ENCODE data around the gene PLEKHA5. TPM values are rescaled to one million over a fixed set of nuclear protein-coding genes. Genes with fewer than 3 reads are reported as not detected.

The PLEKHA5 gene
- total and polyA plus RNA-seq, 3 experiments from 2014 or later, result 5.5 to 8.6 (median 5.7) TPM

GRCh38 chr12:19234171-19234704 lies 104.7 kb downstream of the PLEKHA5 start:
- Histone ChIP-seq H3K4me1 (ENCODE audit: insufficient read depth, low read length) (no peaks in the 10 kb centered on the region), H3K27ac (ENCODE audit: low read depth, low read length) (no peak overlapping the region), H3K9me3 (ENCODE audit: low read length) (no peaks in the 10 kb centered on the region), H3K27me3 (ENCODE audit: insufficient read depth, low read length, poor library complexity, severe bottlenecking) (no peaks in the 10 kb centered on the region), H3K36me3 (ENCODE audit: insufficient read depth, low read length) (no peaks in the 10 kb centered on the region), H3K4me3 (ENCODE audit: low read length) (no peak overlapping the region)
- Mint-ChIP-seq H3K9me3 (peaks cover 0 to 2% (median 0%) of the 10 kb centered on the region in 5 donors), H3K36me3 (peaks cover 0 to 3% (median 0%) of the 10 kb centered on the region in 3 donors), H3K4me1 (peaks cover 0 to 17% (median 11%) of the 10 kb centered on the region in 3 donors), H3K27me3 (no peaks in the 10 kb centered on the region), H3K4me3 (no peak overlapping the region), H3K27ac (peak overlapping the region in 2 of 8 donors; percentile 26 to 49)
- no peak for DNase-seq
- ChIA-PET POLR2A (no interaction called here), CTCF (no interaction called here)

- DNase-seq, result no peak
- H3K4me1 Mint-ChIP-seq, result peaks cover 0 to 17% (median 11%) of the 10 kb centered on the region in 3 donors
- no peaks in the 10 kb centered on the region for H3K9me3 ChIP-seq (ENCODE audit: low read length)
- no peaks in the 10 kb centered on the region for H3K4me1 ChIP-seq (ENCODE audit: insufficient read depth, low read length)
- no peak overlapping the region for H3K4me3 Mint-ChIP-seq
- H3K27ac Mint-ChIP-seq, result peak overlapping the region in 1 of 8 donors; percentile 15
- POLR2A ChIA-PET, result no interaction called here
- CTCF ChIA-PET, result no interaction called here
- no peaks in the 10 kb centered on the region for H3K36me3 ChIP-seq (ENCODE audit: insufficient read depth, low read length)
- H3K27me3 ChIP-seq (ENCODE audit: insufficient read depth, low read length, poor library complexity, severe bottlenecking), result no peaks in the 10 kb centered on the region
- H3K4me3 ChIP-seq (ENCODE audit: low read length), result no peak overlapping the region
- H3K27me3 Mint-ChIP-seq, result no peaks in the 10 kb centered on the region
- no peak overlapping the region for H3K27ac ChIP-seq (ENCODE audit: low read depth, low read length)
- H3K36me3 Mint-ChIP-seq, result no peaks in the 10 kb centered on the region
- no peaks in the 10 kb centered on the region for H3K9me3 Mint-ChIP-seq
These were observed 105.7 kb downstream of the PLEKHA5 start for GRCh38 chr12:19234981-19235871.

- CTCF ChIA-PET, result no interaction called here
- DNase-seq, result no peak
- H3K27me3 Mint-ChIP-seq, result no peaks in the 10 kb centered on the region
These were observed 107.1 kb downstream of the PLEKHA5 start for GRCh38 chr12:19236656-19237055.

DNA sequence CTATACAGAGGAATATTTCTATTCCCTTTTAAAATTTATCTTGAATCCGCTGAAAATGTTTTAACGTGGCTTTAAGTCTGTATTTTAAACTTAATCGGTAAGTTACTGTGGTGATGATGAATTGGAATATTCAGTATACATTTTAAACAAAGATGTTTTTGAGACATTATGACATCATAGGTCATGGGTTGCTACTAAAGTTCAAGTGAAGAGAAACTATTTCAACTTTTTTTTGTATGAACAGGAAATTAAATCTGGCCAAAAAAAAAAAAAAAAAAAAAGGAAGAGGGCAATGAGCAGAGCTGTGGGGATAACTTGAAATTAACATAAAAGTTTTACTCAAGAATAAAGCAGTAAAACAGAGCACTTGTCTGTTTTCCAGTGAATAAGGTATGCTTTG lies 109.0 kb downstream of the PLEKHA5 start:
- no peaks in the 10 kb centered on the region for H3K36me3 ChIP-seq (ENCODE audit: insufficient read depth, low read length)
- Mint-ChIP-seq H3K9me3 (no peaks in the 10 kb centered on the region), H3K27ac (no peak overlapping the region), H3K27me3 (no peaks in the 10 kb centered on the region), H3K4me3 (no peak overlapping the region), H3K4me1 (peaks cover 0 to 20% (median 11%) of the 10 kb centered on the region in 3 donors), H3K36me3 (no peaks in the 10 kb centered on the region)
- POLR2A ChIA-PET, result no interaction called here
- H3K4me1 ChIP-seq (ENCODE audit: insufficient read depth, low read length), result no peaks in the 10 kb centered on the region
- no peak overlapping the region for H3K4me3 ChIP-seq (ENCODE audit: low read length)
- DNase-seq, result no peak
- CTCF ChIA-PET, result no interaction called here
- no peak overlapping the region for H3K27ac ChIP-seq (ENCODE audit: low read depth, low read length)
- H3K27me3 ChIP-seq (ENCODE audit: insufficient read depth, low read length, poor library complexity, severe bottlenecking), result no peaks in the 10 kb centered on the region
- H3K9me3 ChIP-seq (ENCODE audit: low read length), result no peaks in the 10 kb centered on the region

More at GRCh38 chr12:19236656-19237055, 107.1 kb downstream of the PLEKHA5 start:
- Mint-ChIP-seq H3K9me3 (no peaks in the 10 kb centered on the region), H3K27ac (peak overlapping the region in 1 of 8 donors; percentile 4), H3K4me3 (no peak overlapping the region), H3K4me1 (peaks cover 0 to 17% (median 11%) of the 10 kb centered on the region in 3 donors), H3K36me3 (no peaks in the 10 kb centered on the region)
- POLR2A ChIA-PET, result interaction anchor here (1.0 kb wide), 1 partner anchor 9 kb away, joined by 3 read pairs; no protein-coding TSS in a partner anchor
- no peaks in the 10 kb centered on the region for H3K36me3 ChIP-seq (ENCODE audit: insufficient read depth, low read length)
- no peaks in the 10 kb centered on the region for H3K4me1 ChIP-seq (ENCODE audit: insufficient read depth, low read length)
- no peak overlapping the region for H3K27ac ChIP-seq (ENCODE audit: low read depth, low read length)
- H3K4me3 ChIP-seq (ENCODE audit: low read length), result no peak overlapping the region
- H3K27me3 ChIP-seq (ENCODE audit: insufficient read depth, low read length, poor library complexity, severe bottlenecking), result no peaks in the 10 kb centered on the region
- H3K9me3 ChIP-seq (ENCODE audit: low read length), result no peaks in the 10 kb centered on the region

- no peak for DNase-seq
- ChIA-PET CTCF (no interaction called here), POLR2A (no interaction called here)
- peaks cover 0 to 19% (median 11%) of the 10 kb centered on the region in 3 donors for H3K4me1 Mint-ChIP-seq
- Histone ChIP-seq H3K4me1 (ENCODE audit: insufficient read depth, low read length) (no peaks in the 10 kb centered on the region), H3K4me3 (ENCODE audit: low read length) (no peak overlapping the region), H3K9me3 (ENCODE audit: low read length) (no peaks in the 10 kb centered on the region), H3K27ac (ENCODE audit: low read depth, low read length) (no peak overlapping the region), H3K27me3 (ENCODE audit: insufficient read depth, low read length, poor library complexity, severe bottlenecking) (no peaks in the 10 kb centered on the region), H3K36me3 (ENCODE audit: insufficient read depth, low read length) (no peaks in the 10 kb centered on the region)
- peak overlapping the region in 1 of 8 donors; percentile 3 for H3K27ac Mint-ChIP-seq
- no peak overlapping the region for H3K4me3 Mint-ChIP-seq
- H3K27me3 Mint-ChIP-seq, result no peaks in the 10 kb centered on the region
- H3K36me3 Mint-ChIP-seq, result no peaks in the 10 kb centered on the region
- H3K9me3 Mint-ChIP-seq, result no peaks in the 10 kb centered on the region
These were observed 109.6 kb downstream of the PLEKHA5 start for GRCh38 chr12:19239102-19239501.

DNA sequence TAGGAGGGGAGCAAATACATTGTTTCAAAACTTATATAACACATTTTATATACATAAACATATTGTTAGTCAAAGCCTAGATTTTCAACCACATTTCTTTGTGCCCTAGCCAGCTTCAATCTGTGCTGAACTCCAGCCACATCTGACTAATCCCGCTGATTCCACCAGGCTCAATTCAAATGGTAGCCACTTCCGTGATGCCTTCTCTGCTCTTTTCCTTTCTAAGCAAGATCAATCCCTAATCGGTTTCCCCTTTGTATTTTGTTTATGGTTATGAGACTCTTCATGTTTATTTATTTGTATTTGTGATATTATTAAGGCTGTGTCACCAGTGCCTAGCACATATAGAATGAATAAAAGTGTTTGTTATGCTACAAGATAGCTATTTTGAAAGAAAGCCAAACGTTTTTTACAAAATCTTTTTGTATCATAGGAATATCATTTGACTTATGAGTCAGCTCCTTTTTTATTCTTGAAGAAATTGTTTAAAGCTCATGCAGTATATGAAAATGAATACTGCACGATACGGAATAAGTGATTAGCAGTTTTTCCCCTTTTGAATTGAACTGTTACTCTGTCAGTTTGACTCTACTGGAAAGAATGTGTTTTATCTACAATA lies 110.2 kb downstream of the PLEKHA5 start:
- no peaks in the 10 kb centered on the region for H3K9me3 Mint-ChIP-seq
- H3K36me3 ChIP-seq (ENCODE audit: insufficient read depth, low read length), result no peaks in the 10 kb centered on the region
- no peaks in the 10 kb centered on the region for H3K27me3 Mint-ChIP-seq
- H3K27me3 ChIP-seq (ENCODE audit: insufficient read depth, low read length, poor library complexity, severe bottlenecking), result no peaks in the 10 kb centered on the region
- peaks cover 0 to 14% (median 6%) of the 10 kb centered on the region in 3 donors for H3K4me1 Mint-ChIP-seq
- POLR2A ChIA-PET, result no interaction called here
- DNase-seq, result no peak
- CTCF ChIA-PET, result no interaction called here
- H3K9me3 ChIP-seq (ENCODE audit: low read length), result no peaks in the 10 kb centered on the region
- no peak overlapping the region for H3K4me3 Mint-ChIP-seq
- no peaks in the 10 kb centered on the region for H3K36me3 Mint-ChIP-seq
- no peak overlapping the region for H3K27ac ChIP-seq (ENCODE audit: low read depth, low read length)
- no peak overlapping the region for H3K27ac Mint-ChIP-seq
- H3K4me3 ChIP-seq (ENCODE audit: low read length), result no peak overlapping the region
- H3K4me1 ChIP-seq (ENCODE audit: insufficient read depth, low read length), result no peaks in the 10 kb centered on the region

DNA sequence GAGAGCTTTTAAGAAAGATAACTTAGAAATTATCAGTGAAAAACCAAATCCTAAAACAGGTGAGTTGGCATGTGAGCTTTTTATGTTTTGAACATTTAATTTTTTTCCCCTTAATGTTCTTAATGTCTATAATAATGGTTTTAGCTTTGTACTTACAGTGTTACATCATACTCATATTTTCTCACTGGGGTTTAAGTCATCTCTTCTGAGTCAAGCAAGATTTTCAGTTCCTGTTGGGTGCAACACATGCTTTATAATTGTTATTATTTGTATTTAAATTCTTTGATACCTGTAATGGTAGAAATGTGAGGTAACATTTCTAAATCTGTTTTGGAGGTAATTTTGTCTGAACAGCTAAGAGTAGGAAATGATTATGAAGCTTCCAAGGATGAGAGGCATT lies 113.0 kb downstream of the PLEKHA5 start:
- no peak overlapping the region for H3K27ac Mint-ChIP-seq
- ChIA-PET CTCF (no interaction called here), POLR2A (no interaction called here)
- H3K36me3 Mint-ChIP-seq, result no peaks in the 10 kb centered on the region
- H3K27me3 Mint-ChIP-seq, result no peaks in the 10 kb centered on the region
- Histone ChIP-seq H3K27ac (ENCODE audit: low read depth, low read length) (no peak overlapping the region), H3K27me3 (ENCODE audit: insufficient read depth, low read length, poor library complexity, severe bottlenecking) (no peaks in the 10 kb centered on the region), H3K4me3 (ENCODE audit: low read length) (no peak overlapping the region), H3K36me3 (ENCODE audit: insufficient read depth, low read length) (no peaks in the 10 kb centered on the region), H3K4me1 (ENCODE audit: insufficient read depth, low read length) (no peaks in the 10 kb centered on the region), H3K9me3 (ENCODE audit: low read length) (no peaks in the 10 kb centered on the region)
- DNase-seq, result no peak
- no peaks in the 10 kb centered on the region for H3K9me3 Mint-ChIP-seq
- no peak overlapping the region for H3K4me3 Mint-ChIP-seq
- peaks cover 0 to 3% (median 2%) of the 10 kb centered on the region in 3 donors for H3K4me1 Mint-ChIP-seq

DNA sequence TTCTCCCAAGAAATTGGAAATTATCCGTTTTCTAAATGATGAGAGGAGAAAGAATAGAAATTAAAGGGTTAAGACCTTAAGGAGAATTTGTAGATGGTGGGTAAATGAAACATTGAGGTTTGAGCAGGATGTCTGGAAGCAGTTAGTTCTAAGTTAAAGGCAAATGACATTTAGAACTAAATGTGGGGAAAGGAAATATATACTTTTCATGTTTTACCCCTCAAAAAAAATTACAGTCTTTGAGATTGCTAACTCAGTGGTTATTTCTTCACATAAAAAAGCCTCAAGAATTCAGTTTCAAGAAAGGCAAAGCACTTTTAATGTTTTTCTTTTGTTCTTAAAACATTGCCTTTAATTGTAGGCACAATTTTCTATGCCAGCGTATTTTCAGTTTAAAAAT lies 114.0 kb downstream of the PLEKHA5 start:
- Histone ChIP-seq H3K4me3 (ENCODE audit: low read length) (no peak overlapping the region), H3K27ac (ENCODE audit: low read depth, low read length) (no peak overlapping the region), H3K27me3 (ENCODE audit: insufficient read depth, low read length, poor library complexity, severe bottlenecking) (no peaks in the 10 kb centered on the region), H3K9me3 (ENCODE audit: low read length) (no peaks in the 10 kb centered on the region), H3K4me1 (ENCODE audit: insufficient read depth, low read length) (no peaks in the 10 kb centered on the region), H3K36me3 (ENCODE audit: insufficient read depth, low read length) (no peaks in the 10 kb centered on the region)
- H3K27me3 Mint-ChIP-seq, result no peaks in the 10 kb centered on the region
- POLR2A ChIA-PET, result no interaction called here
- CTCF ChIA-PET, result interaction anchor here (1.4 kb wide), 1 partner anchor 39 kb away, joined by 3 read pairs; no protein-coding TSS in a partner anchor
- no peak overlapping the region for H3K27ac Mint-ChIP-seq
- H3K4me3 Mint-ChIP-seq, result no peak overlapping the region
- H3K4me1 Mint-ChIP-seq, result peaks cover 0 to 3% (median under 1%) of the 10 kb centered on the region in 3 donors
- DNase-seq, result peak in 1 of 5 donors; percentile 13
- no peaks in the 10 kb centered on the region for H3K36me3 Mint-ChIP-seq
- no peaks in the 10 kb centered on the region for H3K9me3 Mint-ChIP-seq
